ENCODE data around the gene HMCN2.

- TF ChIP-seq CTCF (IDR thresholded peaks at IDR 0.05) (no peak), POLR2A (IDR thresholded peaks at IDR 0.05) (no peak)
Measured at GRCh38 chr9:130286781-130287428, 21.3 kb downstream of the HMCN2 start.

Data from uterus (tissue), 2 donors.